ENCODE data around the gene MXD1. TPM values are rescaled to one million over a fixed set of nuclear protein-coding genes. Genes with fewer than 3 reads are reported as not detected.

MXD1 gene
- total RNA-seq, 1 donor from 2014 or later: 10.1 TPM

DNA sequence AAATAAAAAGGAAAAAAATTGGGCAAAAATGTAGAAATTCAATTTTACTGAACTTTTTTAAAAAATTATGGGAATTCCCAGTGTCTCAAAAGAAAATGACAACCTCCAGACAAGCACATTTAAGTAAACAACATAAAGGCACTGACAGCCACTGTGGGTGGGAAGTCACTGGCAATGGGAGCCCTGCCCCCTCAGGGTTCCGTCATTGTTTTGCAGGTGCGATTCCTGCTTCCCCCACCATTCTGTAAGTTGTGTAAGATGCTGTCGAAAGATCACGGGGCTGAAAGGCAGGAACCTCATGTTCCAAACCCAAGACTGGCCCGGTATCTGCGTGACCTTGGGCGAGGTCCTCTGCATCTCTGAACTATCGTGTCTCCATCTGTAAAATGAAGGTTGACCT lies 62.3 kb downstream of the MXD1 start:
- no peak for DNase-seq (ENCODE audit: low spot score)

DNA sequence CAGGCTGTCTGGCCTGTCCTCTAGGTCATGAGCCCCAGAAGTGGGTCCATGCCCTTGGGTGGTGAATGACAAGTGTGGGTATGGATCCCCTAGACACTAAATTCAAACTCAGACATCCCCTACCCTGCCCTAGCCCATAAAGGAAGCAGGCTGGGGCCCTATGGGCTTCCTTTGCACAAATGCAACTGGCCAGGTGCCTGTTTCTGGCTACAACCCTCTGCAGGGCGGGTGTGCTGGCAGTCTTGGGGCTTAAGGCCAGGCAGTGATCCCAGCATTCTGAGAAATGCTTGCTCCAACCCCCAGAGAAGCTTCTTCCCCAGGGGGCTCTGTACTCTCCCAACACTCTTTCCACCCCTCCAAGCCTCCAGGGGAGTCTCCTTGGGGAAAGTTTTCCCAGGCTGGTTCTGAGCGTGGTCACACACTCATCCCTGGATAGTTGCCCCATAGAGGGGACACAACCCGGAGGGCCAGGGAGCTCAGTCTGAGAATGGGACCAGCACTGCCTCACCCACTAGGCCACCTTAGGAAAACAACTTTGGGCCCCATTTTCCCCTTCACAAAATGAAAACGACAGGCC lies 63.1 kb downstream of the MXD1 start:
- no peak for DNase-seq (ENCODE audit: low spot score)

DNA sequence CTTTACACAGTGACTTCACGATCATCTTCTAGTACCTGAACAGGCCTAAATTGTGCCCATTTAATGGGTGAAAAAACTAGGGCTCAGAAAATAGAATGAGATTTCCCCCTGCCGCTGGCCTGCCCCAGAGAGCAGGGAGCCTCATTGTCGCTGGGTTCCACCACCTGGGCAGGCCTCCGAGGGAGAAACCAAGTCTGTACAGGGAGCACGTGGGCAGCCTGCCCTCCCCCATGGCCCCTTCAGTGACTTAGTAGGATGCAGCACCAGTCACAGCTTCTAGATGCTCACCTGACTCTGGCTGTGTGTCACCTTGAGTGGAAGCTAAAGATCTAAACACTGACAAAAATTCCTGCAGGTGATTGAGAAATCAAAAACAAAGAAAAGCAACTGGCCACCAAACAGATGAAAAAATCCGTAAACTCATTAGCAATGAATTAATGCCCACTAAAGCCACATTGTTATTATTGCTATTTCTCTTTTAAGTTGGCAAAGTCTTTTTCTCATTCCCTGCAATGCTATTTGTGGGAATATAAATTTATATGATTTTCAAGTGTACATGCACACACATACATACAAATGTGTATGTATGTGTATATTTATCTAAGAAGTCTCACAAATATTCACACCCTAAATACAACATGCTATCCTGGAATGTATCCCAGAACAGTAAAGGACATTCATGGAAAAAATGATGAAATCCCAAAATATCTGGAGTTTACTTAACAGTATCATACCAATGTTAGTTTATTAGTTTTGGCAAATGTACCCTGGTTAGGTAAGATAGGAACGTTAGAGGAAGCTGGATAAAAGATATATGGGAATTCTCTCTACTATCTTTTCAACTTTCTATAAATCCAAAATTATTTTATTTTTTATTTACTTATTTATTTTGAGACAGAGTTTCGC lies 65.2 kb downstream of the MXD1 start:
- DNase-seq (ENCODE audit: low spot score): peak; percentile 15

DNA sequence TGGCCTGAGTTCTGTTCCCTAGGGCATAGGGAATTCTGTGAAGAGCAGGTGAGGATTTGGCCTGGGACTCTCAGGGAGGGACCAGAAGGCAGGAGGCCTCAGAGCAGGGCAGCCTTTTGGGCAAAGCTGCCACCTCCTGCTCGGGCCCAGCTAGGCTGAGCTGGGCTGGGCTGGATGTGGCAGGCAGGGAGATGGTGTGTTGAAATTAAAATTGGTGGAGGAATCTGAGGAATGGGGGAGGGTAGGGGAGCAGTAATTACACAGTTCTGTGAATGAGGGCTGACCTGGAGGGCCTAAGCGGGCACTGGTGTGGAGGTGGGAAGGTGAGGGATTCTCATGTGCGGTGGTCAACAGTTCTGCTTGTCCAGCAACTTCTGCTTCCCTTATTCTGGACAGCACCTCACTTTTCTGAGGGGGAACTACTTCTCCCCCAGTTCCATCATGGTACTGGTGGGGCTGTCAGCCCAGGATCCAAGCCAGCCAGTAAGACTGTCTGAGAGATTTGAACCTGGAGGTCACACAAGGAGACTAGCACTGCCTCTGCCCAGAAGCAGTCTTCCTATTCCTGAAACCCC lies 68.6 kb downstream of the MXD1 start:
- DNase-seq (ENCODE audit: low spot score): no peak

DNA sequence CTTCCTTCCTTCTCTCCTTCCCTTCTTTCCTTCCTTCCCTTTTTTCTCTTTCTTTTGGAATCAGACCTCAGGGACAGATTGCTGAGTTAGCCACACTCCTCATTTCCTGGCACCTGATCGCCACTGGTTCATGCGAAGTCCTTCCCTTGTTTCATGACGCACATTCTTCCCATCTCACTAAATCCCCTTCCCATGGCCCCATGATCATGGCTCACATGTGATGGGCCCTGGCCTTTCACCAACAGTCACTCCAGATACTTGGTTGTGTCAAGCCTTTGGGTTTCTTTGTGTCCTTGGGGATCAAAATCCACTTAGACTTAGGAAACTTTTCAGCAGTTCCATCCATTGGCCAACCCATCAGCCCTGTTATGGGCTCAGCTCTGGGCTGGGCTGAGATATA lies 70.3 kb downstream of the MXD1 start:
- DNase-seq (ENCODE audit: low spot score): no peak

DNA sequence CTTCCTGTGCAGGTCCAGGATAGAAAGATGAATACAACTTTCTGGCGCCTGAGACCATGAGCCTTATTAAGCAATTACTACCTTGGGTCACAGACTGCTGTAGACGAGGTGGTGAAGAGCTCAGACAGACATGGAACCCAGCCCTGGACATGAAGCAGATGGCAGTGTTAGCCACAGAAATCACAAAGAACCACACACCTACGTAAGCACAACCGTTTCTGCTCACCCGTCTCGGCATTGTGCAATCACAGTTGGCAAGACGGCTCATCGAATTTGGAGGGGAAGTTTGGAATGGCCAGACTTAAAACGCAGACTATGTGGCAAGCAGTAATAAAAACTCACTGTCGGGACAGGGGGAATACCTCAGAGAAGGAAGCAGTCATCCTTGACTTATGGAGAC lies 70.8 kb downstream of the MXD1 start:
- peak; percentile 34 for DNase-seq (ENCODE audit: low spot score)

DNA sequence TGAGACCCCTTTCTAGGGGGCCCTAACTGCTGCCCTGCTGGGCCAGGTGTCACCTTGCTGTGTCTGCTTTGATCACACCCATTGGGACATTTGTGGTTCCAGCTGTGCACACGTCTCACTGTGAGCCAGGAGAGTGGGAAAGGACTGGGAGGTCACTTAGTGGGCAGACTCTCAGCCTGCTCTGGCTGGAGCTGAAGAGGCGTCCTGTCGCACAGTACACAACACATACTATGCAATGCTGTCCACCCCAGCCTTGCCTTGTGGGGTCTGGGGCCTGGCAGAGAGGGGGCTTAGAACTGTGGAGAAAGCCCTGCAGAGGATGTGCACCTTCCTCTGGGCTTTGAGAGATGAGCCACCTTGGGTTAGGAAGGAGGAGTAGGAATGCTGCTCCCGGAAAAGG lies 71.8 kb downstream of the MXD1 start:
- DNase-seq (ENCODE audit: low spot score): no peak

DNA sequence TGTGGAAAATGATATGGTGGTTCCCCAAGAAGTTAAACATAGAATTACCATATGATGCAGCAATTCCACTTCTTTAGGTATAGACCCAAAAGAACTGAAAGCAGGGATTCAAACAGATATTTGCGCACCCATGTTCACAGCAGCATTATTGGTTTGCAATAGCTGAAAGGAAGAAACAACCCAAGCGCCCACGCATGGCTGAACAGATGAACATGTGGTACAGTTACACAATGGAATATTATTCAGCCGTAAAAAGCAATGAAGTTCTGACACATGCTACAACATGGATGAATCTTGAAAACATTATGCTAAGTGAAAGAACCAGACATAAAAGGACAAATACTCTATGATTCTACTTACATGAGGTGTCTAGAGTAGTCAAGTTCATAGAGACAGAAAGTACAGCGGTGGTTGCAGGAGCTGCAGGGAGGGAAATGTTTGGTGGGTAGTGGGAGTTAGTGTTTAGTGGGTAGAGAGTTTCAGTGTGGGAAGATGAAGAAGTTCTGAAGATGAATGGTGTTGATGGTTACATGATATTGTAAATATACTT lies 73.3 kb downstream of the MXD1 start:
- DNase-seq (ENCODE audit: low spot score): no peak

DNA sequence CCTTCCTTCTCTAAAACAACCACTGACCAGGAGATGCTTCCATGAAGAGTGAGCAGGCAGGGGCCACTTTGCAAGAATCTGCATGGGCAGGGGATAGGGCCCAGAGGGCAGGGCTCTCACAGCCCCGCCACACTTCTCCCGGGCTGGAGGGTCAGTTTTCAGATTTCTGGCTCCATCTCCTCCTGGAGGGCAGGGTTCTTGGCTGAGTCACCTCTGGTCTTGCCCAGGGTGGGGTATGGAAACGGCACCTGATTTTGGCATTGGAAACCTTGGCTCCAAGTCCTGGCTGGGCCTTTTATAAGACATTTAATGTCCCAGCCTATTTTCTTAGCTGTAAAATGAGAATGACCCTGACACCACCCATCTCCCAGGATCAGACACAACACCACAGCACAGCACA lies 74.1 kb downstream of the MXD1 start:
- DNase-seq (ENCODE audit: low spot score): no peak

DNA sequence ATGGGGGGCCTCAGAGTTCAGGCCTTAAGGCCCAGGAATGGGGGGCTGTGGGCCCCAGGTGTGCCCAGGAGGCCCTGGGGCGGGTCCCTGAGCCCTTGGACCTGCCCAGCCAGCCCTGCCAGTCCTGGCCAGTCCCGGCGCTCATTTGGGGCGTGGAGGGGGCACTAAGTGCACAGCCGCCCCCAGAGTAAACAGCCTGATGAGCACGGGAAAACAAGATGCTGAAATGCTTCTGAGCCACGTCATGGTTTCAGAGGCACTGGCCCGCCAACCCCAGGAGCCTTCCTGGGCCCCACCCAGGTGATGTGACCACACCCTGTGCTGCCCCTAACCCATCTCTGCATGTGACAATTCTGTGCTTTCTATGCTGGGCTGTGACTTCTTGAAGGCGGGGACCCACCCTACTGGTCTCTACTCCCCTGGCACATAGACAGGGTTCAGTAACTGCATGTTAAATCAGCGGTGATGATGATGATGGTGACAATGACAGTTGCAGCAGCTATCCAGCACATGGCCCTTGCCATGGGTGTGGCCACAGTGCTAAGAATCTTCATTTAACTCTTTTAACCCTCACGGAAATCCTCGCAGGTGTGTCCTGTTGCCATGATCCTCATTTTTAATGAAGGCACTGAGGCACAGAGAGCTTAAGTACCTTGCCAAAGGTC lies 74.7 kb downstream of the MXD1 start:
- DNase-seq (ENCODE audit: low spot score): no peak

Other genes with a start within 250 kb of the MXD1 start
- 56.8 TPM for gene ANXA4, start 173.0 kb upstream of the MXD1 start, total RNA-seq (ENCODE audit: insufficient read depth, low replicate concordance)
- 17.1 TPM for gene GMCL1, start 85.4 kb upstream of the MXD1 start, total RNA-seq (ENCODE audit: insufficient read depth, low replicate concordance)
- gene SNRNP27, start 21.2 kb upstream of the MXD1 start, total RNA-seq (ENCODE audit: insufficient read depth, low replicate concordance): 62.1 TPM
- 2.2 TPM for gene ASPRV1, start 46.5 kb downstream of the MXD1 start, total RNA-seq (ENCODE audit: insufficient read depth, low replicate concordance)
- gene PCBP1, start 172.4 kb downstream of the MXD1 start, total RNA-seq (ENCODE audit: insufficient read depth, low replicate concordance): 40.0 TPM